GM19023 (cell line): ENCODE measurements around the gene EEF1A2.

Experiments
- ATAC-seq: cut with Tn5 transposase; IDR thresholded peaks from one replicate; pipeline ENCODE4 v1.9.1; 2021; ENCODE audit warnings: mild to moderate bottlenecking, moderate library complexity; ENCODE audit not compliant: unreplicated experiment

The EEF1A2 gene

DNA sequence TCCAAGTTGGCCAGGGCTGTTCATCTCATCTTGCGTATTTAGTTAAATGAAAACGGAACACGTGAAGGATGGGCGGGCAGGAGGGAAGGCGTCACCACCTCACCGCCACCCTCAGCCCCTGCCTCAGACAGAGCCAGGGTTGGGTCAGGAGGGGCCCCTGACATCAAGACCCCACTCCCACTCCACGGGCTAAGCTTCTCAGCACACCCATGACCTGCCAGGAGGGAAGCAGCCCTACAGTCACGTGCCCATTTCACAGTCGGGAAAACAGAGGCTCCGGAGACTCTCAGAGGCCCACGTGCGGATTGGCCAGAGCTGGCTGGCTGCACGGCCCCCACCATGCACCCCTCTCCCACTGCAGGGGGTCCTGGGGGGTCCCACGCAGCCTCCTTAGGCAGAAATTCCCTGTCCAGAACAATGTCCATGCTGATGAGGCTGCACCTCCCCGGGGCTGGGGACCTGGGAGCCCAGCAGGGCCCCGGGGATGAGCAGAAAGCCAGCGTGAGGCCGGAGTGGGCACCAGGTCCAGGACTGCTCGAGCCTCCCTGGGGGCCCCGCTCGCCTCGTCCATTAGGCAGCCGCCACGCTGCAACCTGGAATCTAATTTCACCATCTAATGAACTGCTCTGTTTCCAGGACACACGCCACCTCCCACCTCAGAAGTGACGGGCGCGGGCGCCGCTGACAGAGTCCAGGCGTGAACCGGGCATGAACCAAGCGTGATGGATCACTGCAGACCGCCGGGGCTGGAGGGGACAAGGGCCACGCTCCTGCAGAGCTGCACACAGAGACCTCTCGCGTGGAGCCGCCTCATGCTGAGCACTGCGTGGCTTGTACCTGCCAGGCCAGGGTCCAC, 42.2 kb downstream of the EEF1A2 start:
- no peak for ATAC-seq

DNA sequence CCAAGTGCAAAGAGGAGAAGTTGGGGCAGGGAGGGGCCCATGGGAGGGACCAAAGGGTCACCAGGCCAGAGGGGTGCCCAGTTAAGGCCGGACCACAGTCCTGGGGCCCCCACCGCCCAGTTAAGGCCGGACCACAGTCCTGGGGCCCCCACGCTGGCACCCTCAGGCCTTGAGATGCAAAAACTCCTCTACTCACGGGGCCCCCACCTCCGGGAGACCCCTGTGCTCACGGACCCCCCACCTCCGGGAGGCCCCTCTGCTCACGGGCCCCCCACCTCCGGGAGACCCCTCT, 43.4 kb downstream of the EEF1A2 start:
- no peak for ATAC-seq

DNA sequence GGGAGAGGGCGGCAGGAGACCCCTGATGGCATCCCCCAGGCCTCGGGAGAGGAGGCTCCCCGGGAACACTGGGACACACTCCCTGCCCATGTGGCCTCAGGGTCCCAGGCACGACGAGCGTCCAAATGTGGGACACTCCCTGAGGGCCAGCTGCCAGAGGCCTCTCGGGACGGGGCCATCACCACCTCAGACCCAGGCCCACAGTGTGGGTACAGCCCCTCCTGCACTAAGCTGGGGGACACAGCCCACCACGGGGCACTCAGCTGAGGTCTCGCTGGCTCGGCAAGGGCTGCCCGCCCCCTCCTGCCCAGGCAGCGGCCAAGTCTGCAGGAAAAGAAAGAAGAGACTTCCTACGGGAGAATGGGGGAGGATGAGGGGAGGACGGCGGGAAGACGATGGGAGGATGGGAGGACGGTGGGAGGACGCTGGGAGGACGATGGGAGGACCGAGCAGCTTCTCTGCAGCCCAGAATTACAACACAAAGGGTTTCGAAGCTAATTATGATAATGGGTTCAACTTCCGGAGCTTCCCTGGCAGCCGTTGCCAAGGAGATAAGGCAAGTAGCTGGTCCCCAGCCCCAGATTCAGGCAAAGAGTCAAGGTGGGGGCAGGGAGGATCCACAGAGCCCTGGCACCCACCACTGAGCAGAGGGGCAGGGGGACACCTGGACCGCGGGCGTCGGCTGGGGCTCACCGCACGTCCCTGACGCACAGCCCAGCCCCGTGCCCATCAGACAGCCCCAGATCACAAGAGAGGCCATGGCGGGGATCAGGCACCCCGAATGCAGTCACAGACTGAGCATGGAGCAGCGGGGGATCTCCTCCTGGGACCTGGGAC, 43.9 kb downstream of the EEF1A2 start:
- ATAC-seq = no peak

DNA sequence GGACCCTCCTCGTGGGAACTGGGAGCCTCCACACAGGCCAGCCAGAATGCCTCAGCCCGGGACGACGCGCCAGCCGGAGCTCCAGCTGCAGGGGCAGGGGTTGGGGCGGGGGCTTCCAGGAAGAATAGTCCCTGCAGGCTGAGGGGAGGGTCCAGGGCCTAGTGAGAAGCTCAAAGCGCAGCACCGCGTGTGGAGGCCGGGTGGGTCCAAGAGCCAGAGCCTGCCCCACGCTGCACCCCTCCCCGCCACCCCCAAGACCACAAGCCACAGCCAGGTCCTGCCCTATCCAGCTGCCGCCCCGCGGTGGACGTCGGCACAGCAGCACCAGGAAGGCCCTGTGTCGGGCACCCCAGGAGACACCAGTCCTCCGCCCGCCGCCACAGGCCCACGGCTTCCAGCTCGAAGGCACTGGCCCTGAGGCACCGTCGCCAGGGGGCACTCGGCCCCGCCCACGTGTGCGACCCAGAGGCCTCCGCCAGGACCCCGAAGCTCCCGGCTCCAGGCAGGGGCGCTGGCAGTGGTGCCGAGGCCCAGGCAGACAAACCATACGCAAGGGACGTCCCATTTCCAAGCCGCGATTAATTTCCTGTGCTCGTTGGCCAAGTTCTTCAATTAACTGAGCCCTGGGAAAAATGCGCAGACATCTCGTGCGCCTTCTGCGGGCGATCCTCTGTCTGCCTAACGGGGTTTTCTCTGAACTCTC, 45.9 kb downstream of the EEF1A2 start:
- no peak for ATAC-seq

DNA sequence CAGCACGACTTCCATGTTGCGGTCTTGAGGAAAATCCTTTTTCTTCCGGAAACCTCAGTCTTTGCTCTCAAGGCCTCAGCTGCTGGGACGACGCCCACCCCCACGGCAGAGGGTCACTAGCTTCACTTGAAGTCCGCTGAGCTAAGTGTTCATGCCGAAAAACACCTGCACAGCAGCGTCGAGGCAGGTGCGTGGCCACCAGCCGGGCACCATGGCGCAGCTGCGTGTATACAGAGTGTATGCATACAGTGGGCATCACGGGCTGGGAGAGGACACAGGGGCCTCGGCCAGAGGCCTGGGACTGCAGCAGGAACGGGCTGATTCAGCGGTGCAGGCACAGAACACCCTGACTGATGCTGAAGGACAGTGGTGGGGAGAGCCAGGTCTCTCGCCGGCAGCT, 46.5 kb downstream of the EEF1A2 start:
- no peak for ATAC-seq

DNA sequence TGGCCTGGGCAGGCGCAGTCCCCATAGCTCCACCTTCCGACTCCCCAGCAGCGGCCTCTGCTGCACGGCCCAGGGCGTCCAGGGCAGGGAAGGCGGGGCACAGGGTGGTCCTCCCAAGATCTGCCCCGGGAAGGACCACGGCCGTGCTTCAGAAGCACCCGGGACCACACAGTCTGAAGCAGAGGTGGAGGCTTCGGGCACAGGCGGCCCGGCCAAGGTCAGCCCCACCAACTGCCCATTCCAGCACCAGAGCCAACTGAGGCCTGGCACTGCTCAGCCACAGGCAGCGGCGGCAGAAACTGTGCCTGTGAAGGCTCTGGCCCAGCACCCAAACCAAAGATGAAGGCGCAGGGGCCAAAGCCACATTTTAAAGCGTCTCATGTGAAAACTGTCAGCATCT, 47.1 kb downstream of the EEF1A2 start:
- no peak for ATAC-seq

DNA sequence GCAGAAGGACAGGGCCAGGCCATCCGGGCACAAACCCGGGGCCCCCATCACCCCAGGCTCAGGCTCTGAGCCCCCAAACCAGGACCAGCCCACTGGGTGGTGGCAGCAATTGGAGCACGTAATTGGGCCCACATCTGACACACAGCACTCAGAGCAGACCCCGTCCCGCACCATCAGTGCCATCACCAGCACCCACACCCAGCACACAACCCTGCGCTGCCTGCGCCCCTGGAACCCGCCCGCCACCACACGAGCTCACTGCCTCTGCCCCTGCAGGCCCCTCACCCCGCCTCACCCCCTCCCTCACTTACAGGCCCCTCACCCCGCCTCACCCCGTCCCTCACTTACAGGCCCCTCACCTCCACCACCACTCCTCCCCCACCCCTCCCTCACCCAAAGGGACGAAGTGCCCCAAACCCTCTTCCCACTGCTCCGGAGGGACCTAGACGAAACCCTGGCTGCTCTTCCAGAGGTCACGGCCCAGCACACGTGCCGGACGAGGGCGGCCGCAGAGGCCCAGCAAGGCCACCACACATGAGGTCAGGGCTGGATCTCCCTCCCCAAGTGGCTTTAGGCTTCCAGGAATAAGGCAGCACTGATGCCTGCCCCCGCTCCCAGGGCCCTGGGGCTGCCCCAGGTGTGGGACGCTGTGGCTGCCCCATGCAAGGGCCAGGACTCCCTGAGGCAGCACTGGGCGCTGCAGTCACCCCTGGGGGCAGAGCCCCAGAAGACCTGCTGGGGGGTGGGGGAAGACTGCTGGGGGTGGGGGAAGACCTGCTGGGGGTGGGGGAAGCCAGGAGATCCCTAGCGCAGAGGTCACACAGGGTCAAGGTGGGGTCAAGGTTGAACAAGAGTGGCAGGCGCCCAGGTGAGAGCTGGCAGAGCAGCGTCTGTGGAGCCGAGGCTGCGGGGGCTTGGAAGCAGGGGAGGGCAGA, 48.8 kb downstream of the EEF1A2 start:
- no peak for ATAC-seq

DNA sequence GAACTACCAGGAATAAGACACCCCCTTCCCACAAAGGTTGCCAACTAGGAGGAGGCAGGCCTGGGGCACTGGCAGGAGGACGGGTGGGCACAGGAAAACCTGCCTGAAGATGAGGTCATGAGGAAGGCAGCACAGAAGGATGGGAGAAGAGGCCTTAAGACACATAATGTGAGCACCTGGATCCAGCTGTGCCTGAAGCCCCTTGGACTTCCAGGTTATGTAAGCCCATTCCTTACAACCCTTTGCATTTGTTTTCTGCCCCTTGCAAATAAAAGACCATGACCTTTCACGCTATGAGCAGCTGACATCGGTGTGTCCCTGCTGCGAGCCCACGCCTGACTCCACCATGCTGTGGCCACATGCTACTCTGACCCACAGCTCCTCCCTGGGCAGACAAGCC, 49.9 kb downstream of the EEF1A2 start:
- no peak for ATAC-seq

DNA sequence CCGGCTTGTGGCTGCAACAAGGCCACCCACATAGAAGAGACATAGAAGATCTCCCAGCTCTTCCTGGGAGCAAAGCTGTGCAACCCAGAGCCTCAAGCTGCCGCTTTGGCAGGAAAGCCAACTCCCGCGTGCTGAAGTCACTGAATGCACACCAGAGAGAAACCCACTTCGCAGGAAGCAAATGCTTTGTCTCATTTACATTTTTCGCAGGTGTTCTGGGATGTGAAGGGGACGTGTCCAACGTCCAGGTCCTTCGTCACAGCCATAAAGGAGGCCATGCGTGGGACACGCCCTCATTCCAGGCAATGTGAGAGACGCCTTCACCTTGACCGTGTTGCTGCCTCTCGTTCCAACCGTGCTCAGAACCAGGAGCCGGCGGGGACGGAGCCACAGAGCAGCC, 50.9 kb downstream of the EEF1A2 start:
- ATAC-seq = no peak

DNA sequence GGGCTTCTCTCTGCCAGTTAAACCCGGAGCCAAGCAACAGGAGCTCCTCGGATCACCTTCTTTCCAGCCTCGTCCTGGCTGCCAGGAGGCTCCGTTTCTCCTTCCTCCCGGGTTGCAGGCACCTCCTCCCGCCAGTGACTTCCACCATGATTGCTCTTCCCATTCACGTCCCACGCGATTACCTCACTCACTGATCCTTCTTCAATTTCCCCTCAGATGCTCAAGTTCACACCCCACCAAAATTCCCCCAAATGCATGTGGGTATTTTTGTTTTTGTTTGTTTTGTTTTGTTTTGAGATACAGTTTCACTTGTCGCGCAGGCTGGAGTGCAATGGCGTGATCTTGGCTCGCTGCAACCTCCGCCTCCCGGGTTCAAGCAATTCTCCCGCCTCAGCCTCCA, 51.6 kb downstream of the EEF1A2 start:
- ATAC-seq = no peak

DNA sequence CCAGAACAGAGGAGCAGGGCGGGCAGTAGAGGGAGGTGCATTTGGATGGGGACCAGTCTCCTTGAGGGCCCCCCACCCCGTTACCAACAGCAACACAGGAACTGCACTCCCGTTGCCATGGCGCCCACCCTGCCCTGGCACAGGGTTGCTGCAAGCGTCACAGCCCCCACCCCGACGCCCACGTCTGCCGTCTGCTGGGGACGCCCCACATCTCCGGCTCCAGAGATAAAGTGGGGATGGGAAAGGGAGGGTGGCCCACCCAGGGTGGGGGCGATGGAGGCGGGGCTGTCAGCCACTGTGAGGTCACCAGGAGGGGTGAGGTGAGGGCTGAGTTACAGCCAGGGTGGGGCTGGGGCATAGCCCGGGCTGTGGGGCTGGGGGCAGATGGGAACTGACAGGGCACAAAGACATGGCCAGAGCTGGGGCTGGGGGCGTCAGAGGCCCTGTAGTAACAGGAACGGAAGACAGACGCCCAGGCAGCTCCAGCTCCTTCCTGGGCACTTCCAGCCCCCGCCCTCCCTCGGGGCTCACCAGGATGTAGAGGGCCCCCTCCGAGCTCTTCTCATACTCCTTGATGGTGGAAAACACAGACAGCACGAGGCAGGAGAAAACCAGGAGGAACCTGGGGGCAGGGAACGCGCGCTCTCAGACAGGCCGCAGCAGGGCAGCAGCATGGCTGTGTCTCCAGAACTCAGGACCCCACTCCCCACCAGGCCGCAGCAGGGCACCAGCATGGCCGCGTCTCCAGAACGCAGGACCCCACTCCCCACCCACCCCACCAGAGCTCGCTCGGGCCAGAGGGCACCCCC, 52.5 kb downstream of the EEF1A2 start:
- no peak for ATAC-seq

DNA sequence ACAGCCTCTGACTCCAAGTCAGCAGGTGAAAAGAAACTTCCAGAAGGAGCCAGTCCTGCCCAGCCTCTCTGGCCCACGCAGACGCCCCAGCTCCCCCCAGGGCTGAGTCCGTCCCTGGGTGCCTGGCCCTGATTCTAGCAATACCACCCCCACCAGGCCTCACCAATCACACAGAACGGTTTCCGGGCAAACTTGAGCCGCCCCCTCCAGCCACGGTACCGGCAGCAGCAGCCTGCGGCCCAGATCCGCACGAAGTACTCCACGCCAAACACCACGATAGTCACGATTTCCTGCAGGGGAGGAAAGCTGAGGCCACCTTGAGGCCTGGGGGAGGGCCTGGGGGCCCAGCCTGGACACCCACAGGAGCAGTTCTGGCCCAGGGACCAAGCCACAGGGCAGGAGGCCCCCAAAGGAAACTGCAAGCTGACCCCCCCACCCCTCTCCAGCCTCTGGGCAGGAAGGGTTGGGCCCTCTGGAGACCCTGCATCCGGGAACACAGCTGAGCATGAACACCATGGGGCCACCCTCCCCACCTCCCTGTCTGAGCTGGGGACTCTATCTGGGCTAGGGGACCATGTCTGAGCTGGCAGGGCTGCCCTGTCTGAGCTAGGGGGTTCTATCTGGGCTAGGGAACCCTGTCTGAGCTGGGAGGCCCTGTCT, 53.7 kb downstream of the EEF1A2 start:
- ATAC-seq = no peak

DNA sequence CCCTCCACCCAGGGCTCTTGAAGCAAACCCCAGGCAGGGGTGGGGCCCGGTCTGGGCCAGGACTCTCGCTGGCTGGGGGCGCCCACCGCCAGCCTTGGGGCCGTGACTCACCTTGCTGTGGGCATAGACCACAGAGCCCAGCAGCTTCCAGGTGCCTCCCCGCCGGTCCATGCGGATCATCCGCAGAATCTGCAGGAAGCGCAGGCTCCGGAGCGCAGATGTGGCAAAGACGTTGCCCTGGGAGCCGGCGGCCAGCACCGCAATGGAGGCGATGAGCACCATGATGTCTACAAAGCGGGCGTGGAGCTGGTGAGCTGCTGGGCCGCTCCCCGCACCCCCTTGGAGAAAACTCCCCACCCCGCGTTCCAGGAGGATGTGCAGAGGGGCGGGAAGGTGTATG, 54.3 kb downstream of the EEF1A2 start:
- no peak for ATAC-seq

DNA sequence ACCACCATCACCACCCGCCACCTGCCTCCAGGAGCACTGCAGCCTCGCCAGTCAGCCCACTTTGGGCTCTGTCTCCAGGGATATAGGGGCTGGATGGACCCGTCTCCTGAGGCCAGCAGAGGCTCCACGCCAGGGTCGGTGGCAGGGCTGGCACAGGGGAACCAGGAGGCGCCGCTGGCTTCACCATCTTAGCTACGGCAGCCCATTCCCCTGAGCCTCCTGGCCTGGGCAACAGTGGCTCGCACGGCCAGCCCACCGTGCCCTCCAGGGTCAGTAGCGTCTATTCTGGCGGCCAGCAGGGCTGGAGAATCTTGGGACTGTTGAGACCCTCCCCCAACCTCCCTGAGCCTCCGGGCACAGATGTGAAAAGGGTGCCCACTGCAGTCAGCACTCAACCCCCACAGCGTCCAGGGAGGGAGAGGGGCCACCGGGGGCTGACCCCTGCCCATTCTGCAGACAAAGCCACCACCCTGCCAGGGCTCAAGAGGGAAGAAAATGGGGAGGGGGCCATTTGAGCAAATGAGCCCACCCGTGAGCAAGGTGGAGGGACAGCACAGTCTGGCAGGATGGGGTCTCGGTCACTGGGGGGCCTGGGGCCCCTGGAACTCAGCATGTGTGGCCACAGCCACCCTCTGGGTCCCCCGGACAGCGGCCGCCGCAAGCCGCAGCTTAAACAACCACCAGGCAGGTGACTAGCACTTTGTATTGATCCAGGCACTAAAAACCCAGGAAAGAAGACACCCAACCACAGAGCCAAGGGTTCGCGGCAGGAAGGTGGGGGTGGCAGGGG, 55.1 kb downstream of the EEF1A2 start:
- no peak for ATAC-seq

DNA sequence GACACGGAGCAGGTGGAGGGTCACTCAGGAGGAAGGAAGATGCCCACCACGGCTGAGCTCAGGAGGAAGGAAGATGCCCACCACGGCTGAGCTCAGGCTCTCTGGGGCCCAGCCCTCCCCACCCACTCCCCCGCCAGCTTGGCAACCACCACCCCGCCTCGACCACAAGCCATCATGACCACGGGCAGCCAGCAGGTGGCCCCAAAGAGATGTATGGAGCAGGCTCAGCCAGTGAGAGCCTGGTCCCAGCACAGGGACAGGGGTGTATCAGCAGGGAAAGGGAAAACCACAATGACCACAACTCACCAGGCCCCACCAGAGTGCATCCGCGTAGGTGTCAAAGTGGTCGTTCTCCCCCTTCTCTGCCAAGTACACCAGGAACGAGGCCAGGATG, 56.8 kb downstream of the EEF1A2 start:
- no peak for ATAC-seq

DNA sequence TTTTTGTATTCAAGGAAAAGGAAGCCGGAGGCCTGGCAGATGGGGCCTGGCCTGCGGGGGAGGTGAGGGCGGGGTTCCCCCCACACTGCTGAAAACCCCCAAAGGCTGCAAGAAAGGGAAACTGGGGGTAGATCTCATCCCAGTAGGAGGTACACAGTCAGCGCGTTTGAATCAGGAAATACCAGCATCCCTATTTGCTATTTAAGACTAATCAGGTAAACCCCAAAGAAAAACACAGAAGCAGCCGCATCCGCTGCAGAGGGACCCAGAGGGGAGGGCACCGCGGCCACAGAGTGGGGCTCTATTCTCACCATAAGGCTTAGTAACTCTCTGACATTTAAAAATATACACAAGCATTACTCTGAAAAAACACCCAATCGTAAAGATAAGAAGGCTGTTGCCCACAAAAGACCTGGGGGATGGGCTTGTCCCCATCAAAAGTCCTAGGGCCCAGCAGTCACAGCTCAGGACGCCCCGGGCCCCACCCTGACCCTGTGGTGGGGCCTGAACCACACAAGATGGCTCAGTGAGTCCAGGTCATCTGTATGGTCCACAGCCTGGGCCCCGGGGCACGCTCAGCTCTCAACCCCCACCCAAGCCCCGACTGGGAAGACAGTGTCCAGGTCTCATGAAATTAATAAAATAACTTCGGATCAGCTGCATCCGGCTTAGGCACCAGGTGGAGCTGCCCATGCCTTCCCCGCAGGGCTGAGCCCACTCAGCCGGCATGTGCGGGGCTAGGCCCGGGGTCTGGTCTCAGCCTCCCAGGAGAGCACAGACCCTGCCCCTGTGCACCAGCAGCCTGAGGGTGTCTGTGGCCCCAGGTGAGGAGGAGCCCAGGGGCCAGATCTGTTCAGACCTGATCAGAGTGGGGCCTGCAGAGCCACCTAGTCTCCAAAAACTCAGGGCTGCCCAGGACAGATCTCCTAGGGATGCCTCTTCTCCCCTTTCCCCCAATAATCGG, 57.5 kb downstream of the EEF1A2 start:
- ATAC-seq = no peak

DNA sequence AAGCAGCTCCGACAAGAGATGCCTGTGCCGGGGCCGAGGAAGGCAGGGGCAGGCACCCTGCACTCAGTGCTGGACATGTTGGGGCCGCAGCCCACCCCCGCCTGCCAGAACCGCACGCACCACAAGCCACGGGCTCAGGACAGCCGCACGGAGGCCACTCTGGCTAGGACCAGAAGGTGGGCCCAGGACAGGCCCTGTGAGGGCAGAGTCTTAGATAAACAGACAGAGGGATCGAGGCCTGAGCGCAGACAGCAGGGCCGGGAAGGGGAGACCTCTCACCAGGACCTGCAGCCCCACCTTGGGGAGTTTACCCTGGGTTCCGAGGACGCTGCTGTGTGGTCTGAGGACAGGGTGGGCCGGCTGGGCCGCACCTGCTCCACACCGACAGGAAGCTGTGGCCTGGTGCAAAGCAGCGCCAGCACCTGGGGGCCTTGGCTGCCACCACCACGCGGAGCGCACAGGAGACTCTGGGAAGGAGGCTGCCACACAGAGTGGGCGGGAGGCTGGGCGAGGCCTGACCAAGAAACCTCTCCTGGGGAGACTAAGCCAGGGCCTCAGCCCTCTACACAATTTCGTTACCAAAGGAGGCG, 58.4 kb downstream of the EEF1A2 start:
- no peak for ATAC-seq
